HG03460 (cell line): ENCODE data around the gene CDC5L.
A peak's percentile ranks its signal among the peaks of the same experiment; 100 is the strongest.
"Not testable (repeated sequence)": the region's sequence is repeated elsewhere in the genome, so short reads cannot be mapped to it uniquely, and the experiment has no call there.

Source experiments
- ATAC-seq: cut with Tn5 transposase; IDR thresholded peaks from one replicate; pipeline ENCODE4 v1.9.1; 2021; ENCODE audit not compliant: unreplicated experiment

CDC5L gene

DNA sequence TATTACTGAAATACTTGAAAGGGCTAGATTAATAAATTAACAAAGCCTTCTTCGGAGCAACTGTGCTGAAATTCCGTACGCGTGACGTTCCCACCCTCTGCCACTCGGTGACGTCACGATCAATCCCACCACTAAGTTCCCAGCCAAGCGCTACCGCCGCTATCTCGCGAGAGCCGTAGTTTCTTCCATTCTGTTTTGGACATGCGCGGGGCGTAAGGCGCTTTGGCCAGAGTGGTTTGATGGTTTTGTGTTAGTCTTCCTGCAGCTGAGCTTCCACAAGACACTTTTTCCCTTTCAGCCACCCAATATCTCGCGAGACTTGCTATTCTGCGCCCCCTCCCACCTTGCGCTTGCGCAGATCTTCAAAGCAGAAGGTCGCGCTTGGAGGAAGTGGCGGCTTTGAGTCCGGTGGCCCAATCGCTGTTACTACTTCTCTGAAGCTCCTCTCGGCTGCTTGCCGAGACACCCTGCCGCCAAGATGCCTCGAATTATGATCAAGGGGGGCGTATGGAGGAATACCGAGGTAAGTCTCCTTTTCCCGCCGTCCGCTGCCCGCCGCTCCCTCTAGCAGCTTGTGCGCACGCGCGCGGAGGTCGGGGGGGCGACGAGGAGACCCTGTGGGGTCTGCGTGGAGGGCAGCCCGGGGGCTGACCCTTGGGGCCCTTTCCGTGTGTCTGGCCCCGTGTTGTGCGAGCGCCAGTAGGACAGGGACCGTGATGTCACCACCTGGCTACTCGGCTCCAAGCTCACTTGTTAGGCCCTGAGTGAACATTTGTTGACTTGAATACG is at the start of gene CDC5L:
Gene CDC5L (plus strand): TSS at position 361 of the 789 bp plus-strand sequence. CDS start 118 bp downstream, at position 479.
- ATAC-seq = peak; percentile 87

GRCh38 chr6:44338228-44339122 is 49.0 kb upstream of the CDC5L start:
- no peak for ATAC-seq

- ATAC-seq = no peak
Observed at GRCh38 chr6:44339301-44339700, 48.2 kb upstream of the CDC5L start.

- no peak for ATAC-seq
Observed at GRCh38 chr6:44339763-44340625, 47.5 kb upstream of the CDC5L start.

DNA sequence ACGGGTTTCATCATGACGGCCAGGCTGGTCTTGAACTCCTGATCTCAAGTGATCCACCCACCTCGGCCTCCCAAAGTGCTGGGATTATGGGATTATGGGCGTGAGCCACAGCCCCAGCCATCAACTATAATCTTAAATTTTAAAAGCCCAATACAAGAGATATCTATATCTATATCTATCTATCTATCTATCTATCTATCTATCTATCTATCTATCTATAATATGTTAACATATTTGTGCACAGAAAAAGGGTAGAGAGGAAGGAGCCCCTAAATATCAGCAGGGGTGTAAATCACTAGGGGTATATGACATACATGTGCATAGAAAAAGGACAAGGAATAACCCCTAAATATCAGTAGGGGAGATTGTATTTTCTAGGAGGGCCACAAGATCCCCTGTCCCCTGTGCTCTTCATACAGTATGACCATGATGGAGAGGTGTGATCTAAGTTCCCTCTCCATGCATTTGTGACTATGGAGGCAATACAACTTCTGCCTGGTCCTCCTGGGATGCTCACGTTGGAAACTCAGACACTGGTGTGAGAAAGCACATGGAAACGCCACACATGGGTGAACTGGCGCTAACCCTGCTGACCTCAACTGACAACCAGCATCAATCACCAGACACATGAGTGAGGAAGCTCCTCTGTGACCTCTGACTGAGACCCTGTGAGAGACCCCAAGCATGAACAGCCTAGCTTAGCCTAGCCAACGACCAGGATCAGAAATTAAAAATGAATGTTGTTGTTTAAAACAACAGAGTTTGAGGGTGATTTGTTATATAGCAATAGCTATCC is 46.2 kb upstream of the CDC5L start:
- no peak for ATAC-seq

DNA sequence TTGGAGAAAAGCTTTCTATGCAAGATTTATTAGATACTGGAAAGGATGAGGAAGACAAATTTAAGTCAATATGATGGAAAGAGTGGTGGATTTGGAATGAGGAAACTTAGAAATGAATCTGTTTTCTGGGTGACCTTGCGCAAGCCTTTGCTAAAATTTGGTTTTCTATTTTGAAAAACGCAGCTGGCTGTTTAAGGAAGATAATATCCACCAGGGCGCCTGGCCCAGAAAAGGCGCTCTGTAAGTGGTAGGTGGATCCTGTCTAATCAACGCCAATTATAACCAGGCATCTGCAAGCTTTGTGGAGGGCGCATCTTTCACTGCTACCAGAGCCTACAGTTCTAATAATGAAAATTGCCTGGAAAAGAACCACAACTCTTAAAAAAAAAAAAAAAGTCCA is 45.5 kb upstream of the CDC5L start:
- no peak for ATAC-seq

DNA sequence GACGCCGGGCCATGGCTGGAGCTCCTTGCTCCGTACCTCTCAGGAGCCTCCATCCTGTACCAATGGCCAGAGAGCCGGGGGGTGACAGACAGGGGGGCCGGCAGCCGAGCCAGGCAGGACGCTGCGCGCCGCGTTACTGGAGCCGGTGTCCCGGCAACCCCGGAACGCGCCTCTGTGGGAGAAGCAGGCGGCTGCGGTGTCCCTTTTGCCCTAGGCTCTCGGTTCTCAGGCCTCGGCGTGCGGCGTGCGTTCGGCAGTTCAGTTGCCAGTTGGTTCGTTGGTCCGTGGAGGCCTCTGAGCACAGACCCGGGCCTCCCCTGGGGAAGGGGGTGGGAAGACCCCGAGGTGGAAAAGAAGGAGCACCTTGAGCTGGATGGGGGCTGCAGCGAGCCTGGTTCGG is 45.0 kb upstream of the CDC5L start, which contains the start of gene SPATS1:
Gene SPATS1 (plus strand): TSS at position 162 of the 400 bp plus-strand sequence. CDS start 446 bp downstream, outside the sequence.
- no peak for ATAC-seq

DNA sequence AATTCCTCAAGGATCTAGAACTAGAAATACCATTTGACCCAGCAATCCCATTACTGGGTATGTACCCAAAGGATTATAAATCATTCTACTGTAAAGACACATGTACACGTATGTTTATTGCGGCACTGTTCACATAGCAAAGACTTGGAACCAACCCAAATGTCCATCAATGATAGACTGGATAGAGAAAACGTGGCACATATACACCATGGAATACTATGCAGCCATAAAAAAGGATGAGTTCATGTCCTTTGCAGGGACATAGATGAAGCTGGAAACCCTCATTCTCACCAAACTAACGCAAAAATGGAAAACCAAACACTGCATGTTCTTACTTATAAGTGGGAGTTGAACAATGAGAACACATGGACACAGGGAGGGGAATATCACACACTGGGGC is 40.7 kb upstream of the CDC5L start:
- not testable (repeated sequence) for ATAC-seq

- no peak for ATAC-seq
Observed at GRCh38 chr6:44349904-44350649, 37.4 kb upstream of the CDC5L start.

DNA sequence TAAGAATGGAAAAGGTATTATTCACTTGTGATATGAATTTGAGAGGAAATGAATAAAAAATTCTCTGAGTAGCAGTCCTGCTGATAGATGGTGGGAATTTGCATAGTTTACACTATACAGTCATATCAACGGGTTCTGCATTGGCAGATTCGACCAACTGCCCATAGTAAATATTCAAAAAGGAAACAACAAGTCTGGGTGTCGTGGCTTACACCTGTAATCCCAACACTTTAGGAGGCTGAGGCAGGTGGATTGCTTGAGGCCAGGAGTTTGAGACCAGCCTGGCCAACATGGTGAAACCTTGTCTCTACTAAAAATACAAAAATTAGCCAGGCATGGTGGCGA is 36.9 kb upstream of the CDC5L start:
- not testable (repeated sequence) for ATAC-seq

DNA sequence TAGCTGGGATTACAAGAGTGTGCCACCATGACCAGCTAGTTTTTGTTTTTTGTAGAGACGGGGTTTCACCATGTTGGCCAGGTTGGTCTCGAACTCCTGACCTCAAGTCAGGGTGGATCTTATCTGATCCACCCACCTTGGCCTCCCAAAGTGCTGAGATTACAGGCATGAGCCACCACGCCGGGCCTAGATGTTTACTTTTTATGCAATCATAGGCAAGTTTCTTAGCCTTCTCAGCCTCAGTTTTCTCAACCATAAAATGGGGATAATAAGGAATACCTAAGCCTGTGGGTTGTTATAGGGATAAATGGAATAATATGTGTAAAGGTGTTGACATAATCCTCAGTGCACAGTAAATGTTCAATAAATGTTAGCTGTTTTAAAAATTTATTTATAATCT is 35.2 kb upstream of the CDC5L start:
- ATAC-seq = no peak

- no peak for ATAC-seq
Observed at GRCh38 chr6:44353336-44353735, 34.2 kb upstream of the CDC5L start.

DNA sequence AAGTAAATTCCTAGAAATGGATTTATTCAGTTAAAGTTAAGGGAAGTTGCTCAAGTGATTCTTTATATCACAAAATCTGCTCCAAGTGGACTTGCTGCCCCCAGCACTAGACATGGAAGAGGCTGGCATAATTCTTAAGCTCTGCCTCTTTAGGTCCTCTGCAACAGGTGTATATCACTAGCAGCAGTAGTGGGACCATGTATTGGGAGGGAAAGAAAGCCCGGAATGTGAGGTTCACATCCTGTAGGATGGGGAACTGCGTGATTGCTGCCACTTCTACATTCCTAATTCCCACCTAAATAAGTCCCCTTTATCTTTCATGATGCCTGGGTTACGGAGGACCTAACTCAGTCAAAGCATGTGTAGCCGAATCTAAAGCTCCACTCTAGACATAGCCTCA is 31.9 kb upstream of the CDC5L start:
- ATAC-seq = no peak

DNA sequence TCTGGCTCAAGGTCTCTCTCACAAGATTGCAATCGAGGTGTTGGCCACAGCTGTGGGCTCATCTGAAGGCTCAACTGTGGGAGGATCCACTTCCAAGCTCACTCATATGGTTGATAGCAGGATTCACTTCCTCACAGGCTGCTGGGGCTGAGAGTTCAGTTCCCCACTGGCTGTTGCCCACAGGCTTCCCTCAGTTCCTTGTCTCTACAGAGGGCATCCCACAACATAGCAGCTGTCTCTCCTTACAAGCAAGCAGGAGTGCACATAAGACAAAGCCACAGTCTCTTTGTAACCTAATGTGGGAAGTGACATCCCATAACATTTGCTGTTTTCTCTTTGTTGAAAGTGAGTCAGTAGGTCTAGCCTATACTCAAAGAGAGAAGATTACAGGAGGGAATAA is 31.0 kb upstream of the CDC5L start:
- no peak for ATAC-seq

- no peak for ATAC-seq
Observed at GRCh38 chr6:44359973-44360372, 27.5 kb upstream of the CDC5L start.

- no peak for ATAC-seq
Observed at GRCh38 chr6:44361947-44362346, 25.6 kb upstream of the CDC5L start.

- ATAC-seq = no peak
Observed at GRCh38 chr6:44363377-44363926, 24.1 kb upstream of the CDC5L start.

- ATAC-seq = no peak
Observed at GRCh38 chr6:44366781-44367180, 20.7 kb upstream of the CDC5L start.

DNA sequence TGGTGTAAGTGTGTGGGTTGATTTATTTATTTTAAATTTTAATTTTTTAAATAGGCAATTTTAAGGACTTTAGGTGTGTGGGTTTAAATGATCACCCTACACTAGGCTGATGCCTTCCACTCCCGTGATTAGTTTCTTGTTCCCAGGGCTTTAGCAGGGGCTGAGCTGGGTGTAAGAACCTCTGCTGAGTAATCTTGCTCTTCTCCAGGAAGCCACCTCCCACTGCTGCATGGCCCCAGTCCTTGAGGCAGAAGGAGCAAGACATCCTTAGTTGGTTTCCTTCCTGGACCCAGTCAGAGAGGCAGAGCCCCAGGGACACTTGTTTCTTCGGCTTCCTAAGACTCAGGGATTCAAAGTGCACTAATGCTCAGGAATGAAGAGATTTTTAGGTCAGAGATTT is 19.8 kb upstream of the CDC5L start:
- ATAC-seq = no peak
